Fibroblast of lung (primary cell): ENCODE measurements around the gene PTCH2. TPM values are rescaled to one million over a fixed set of nuclear protein-coding genes. Genes with fewer than 3 reads are reported as not detected.

ENCODE experiments used
- DNase-seq, 2 donors: peaks; one replicate each; pipeline versions ENCODE4 v3.0.0 to v3.0.0-alpha.2; 2010; ENCODE audit warnings: low read depth in 2 of 2
- H2AFZ ChIP-seq: 2 replicates; pipeline ENCODE4 v1.5.1; 2012; ENCODE audit warnings: low read length, control low read depth, inconsistent platforms
- H3K27ac ChIP-seq: 2 replicates; pipeline ENCODE4 v1.5.1; 2011; ENCODE audit warnings: low read length, control low read depth; ENCODE audit not compliant: insufficient read depth
- H3K27me3 ChIP-seq: 2 replicates; pipeline ENCODE4 v1.5.1; 2011; ENCODE audit warnings: mild to moderate bottlenecking, low read length; ENCODE audit not compliant: control insufficient read depth, insufficient read depth
- H3K36me3 ChIP-seq: 2 replicates; pipeline ENCODE4 v1.5.1; 2011; ENCODE audit warnings: low read length; ENCODE audit not compliant: control insufficient read depth, insufficient read depth
- H3K4me1 ChIP-seq: 2 replicates; pipeline ENCODE4 v1.5.1; 2011; ENCODE audit warnings: low read length; ENCODE audit not compliant: control insufficient read depth, insufficient read depth; ENCODE audit errors: extremely low read depth
- H3K4me2 ChIP-seq: 2 replicates; pipeline ENCODE4 v1.5.1; 2011; ENCODE audit warnings: low read length, control low read depth; ENCODE audit not compliant: insufficient read depth; ENCODE audit errors: extremely low read depth
- H3K4me3 ChIP-seq, 4 experiments: fragments of 200-600 bp in 1 of 4; sonication (generic) in 1 of 4; replicated peaks in 1 of 4; 2 replicates each; pipeline ENCODE4 v1.5.1; 2011 to 2016; ENCODE audit warnings: low read length in 4 of 4, low read depth in 3 of 4, mild to moderate bottlenecking in 3 of 4, control low read depth in 2 of 4, inconsistent platforms in 1 of 4, mixed read lengths in 1 of 4; ENCODE audit not compliant: insufficient read depth in 1 of 4; ENCODE audit errors: control extremely low read depth in 1 of 4
- H3K79me2 ChIP-seq: 2 replicates; pipeline ENCODE4 v1.5.1; 2012; ENCODE audit warnings: mild to moderate bottlenecking, low read length, inconsistent platforms; ENCODE audit not compliant: control insufficient read depth, insufficient read depth
- H3K9ac ChIP-seq: 2 replicates; pipeline ENCODE4 v1.5.1; 2011; ENCODE audit warnings: mild to moderate bottlenecking, low read length, control low read depth; ENCODE audit not compliant: insufficient read depth
- H3K9me3 ChIP-seq: 2 replicates; pipeline ENCODE4 v1.5.1; 2012; ENCODE audit warnings: low read depth, low read length; ENCODE audit not compliant: control insufficient read depth, insufficient read depth
- H4K20me1 ChIP-seq: 2 replicates; pipeline ENCODE4 v1.5.1; 2011; ENCODE audit warnings: low read length; ENCODE audit not compliant: control insufficient read depth, insufficient read depth; ENCODE audit errors: extremely low read depth
- CTCF ChIP-seq, 2 donors: IDR thresholded peaks in 1 of 2; conservative IDR thresholded peaks in 1 of 2; 1 replicate in 1 of 2; 2 replicates in 1 of 2; pipeline ENCODE4 v1.5.1; 2011 to 2012; ENCODE audit warnings: low read length in 2 of 2, control low read depth in 1 of 2, inconsistent platforms in 1 of 2, low read depth in 1 of 2, mild to moderate bottlenecking in 1 of 2
- EZH2 ChIP-seq: IDR thresholded peaks from 2 replicates; pipeline ENCODE4 v1.5.1; 2012; ENCODE audit warnings: low read length, control low read depth, mild to moderate bottlenecking; ENCODE audit errors: missing control alignments
- polyA plus RNA-seq, 2 donors: library from polyadenylated mRNA; depleted of rRNA in 1 of 2; stranded (reverse) in 1 of 2; unstranded in 1 of 2; fragments of >200 nt; gene quantifications; 2 replicates each; pipeline ENCODE4 v1.2.1, GENCODE V29; 2011 to 2012; ENCODE audit warnings: missing spikeins in 1 of 2
- total RNA-seq: library from RNA; depleted of rRNA; stranded (reverse); fragments of >200 nt; gene quantifications from 2 replicates; pipeline ENCODE4 v1.2.1, GENCODE V29; 2014

PTCH2 gene
- total and polyA plus RNA-seq, 2 donors (not counting 1 experiment from before 2014, with no cell fraction given), result 0.15 to 0.50 TPM

GRCh38 chr1:44862829-44863401 is 19.9 kb upstream of the PTCH2 start:
- H2AFZ ChIP-seq, result no peak overlapping the region
- no peak overlapping the region for H3K9ac ChIP-seq
- no peak overlapping the region for H3K27ac ChIP-seq
- no peaks in the 10 kb centered on the region for H3K4me1 ChIP-seq
- no peaks in the 10 kb centered on the region for H3K9me3 ChIP-seq
- H3K4me2 ChIP-seq, result no peak overlapping the region
- no peaks in the 10 kb centered on the region for H3K36me3 ChIP-seq
- peak in 1 of 2 donors; percentile 56 for DNase-seq
- no peaks in the 10 kb centered on the region for H4K20me1 ChIP-seq
- TF ChIP-seq EZH2 (no peak), CTCF (conservative IDR thresholded peaks at IDR 0.05 in 1 of 2, IDR thresholded peaks at IDR 0.05 in 1 of 2; ENCODE audit: low read depth in 1 of 2, low read length in 2 of 2) (no peak)
- H3K4me3 ChIP-seq, result no peak overlapping the region
- no peaks in the 10 kb centered on the region for H3K27me3 ChIP-seq
- no peaks in the 10 kb centered on the region for H3K79me2 ChIP-seq

GRCh38 chr1:44860891-44861425 is 17.9 kb upstream of the PTCH2 start:
- no peak overlapping the region for H2AFZ ChIP-seq
- H3K9me3 ChIP-seq, result no peaks in the 10 kb centered on the region
- H3K79me2 ChIP-seq, result no peaks in the 10 kb centered on the region
- no peaks in the 10 kb centered on the region for H3K4me1 ChIP-seq
- no peak overlapping the region for H3K4me3 ChIP-seq
- TF ChIP-seq EZH2, result no peak
- TF ChIP-seq CTCF (conservative IDR thresholded peaks at IDR 0.05 in 1 of 2, IDR thresholded peaks at IDR 0.05 in 1 of 2; ENCODE audit: low read depth in 1 of 2, low read length in 2 of 2), result no peak
- no peak for DNase-seq
- no peaks in the 10 kb centered on the region for H3K27me3 ChIP-seq
- H3K4me2 ChIP-seq, result no peak overlapping the region
- no peak overlapping the region for H3K9ac ChIP-seq
- H3K27ac ChIP-seq, result no peak overlapping the region
- H4K20me1 ChIP-seq, result no peaks in the 10 kb centered on the region
- peaks cover 2% of the 10 kb centered on the region for H3K36me3 ChIP-seq

GRCh38 chr1:44860331-44860730 is 17.3 kb upstream of the PTCH2 start:
- Histone ChIP-seq H3K4me2 (no peak overlapping the region), H4K20me1 (no peaks in the 10 kb centered on the region), H3K36me3 (peaks cover 2% of the 10 kb centered on the region), H3K27ac (no peak overlapping the region), H3K27me3 (no peaks in the 10 kb centered on the region), H3K9me3 (no peaks in the 10 kb centered on the region), H3K4me3 (no peak overlapping the region), H3K4me1 (no peaks in the 10 kb centered on the region), H3K79me2 (no peaks in the 10 kb centered on the region), H3K9ac (no peak overlapping the region), H2AFZ (no peak overlapping the region)
- TF ChIP-seq EZH2 (no peak), CTCF (conservative IDR thresholded peaks at IDR 0.05 in 1 of 2, IDR thresholded peaks at IDR 0.05 in 1 of 2; ENCODE audit: low read depth in 1 of 2, low read length in 2 of 2) (no peak)
- no peak for DNase-seq
